Upper lobe of left lung (tissue), 4 donors: ENCODE results near the gene PHTF2.

Source experiments
- CTCF ChIP-seq, 6 experiments: fragments of 450-650 bp in 4 of 6; fragments of 200-600 bp in 2 of 6; sonication (generic) in 2 of 6; IDR thresholded peaks; one replicate each; pipeline ENCODE4 v1.5.1; 2016 to 2019; ENCODE audit warnings: antibody characterized with exemption in 6 of 6
- POLR2AphosphoS5 ChIP-seq, 2 donors: sonication (generic); formaldehyde crosslinking; IDR thresholded peaks; one replicate each; pipeline ENCODE4 v1.5.1; 2017; ENCODE audit warnings: antibody characterized with exemption in 2 of 2

GRCh38 chr7:77797734-77798393 lies 709 bp upstream of the PHTF2 start:
- TF ChIP-seq CTCF (IDR thresholded peaks at IDR 0.05), result no peak
- no peak for TF ChIP-seq POLR2AphosphoS5 (IDR thresholded peaks at IDR 0.05)
